GM18951 (cell line): ENCODE data around the gene C6orf89.
"Not testable (repeated sequence)": the region's sequence is repeated elsewhere in the genome, so short reads cannot be mapped to it uniquely, and the experiment has no call there.

Experiments
- POLR2A ChIP-seq: IDR thresholded peaks from 4 replicates; pipeline ENCODE4 v1.6.1; 2011; ENCODE audit warnings: mild to moderate bottlenecking; ENCODE audit not compliant: insufficient read length, insufficient read depth; ENCODE audit errors: extremely low read depth
- in situ Hi-C: fragments of 300-500 bp; cut with MboI; formaldehyde crosslinking; loops from one replicate; pipeline ENCODE4 v1.12.0; 2022; ENCODE audit warnings: low sequenced_read_pairs, mixed read lengths, inconsistent platforms; ENCODE audit not compliant: unreplicated experiment

Gene C6orf89

DNA sequence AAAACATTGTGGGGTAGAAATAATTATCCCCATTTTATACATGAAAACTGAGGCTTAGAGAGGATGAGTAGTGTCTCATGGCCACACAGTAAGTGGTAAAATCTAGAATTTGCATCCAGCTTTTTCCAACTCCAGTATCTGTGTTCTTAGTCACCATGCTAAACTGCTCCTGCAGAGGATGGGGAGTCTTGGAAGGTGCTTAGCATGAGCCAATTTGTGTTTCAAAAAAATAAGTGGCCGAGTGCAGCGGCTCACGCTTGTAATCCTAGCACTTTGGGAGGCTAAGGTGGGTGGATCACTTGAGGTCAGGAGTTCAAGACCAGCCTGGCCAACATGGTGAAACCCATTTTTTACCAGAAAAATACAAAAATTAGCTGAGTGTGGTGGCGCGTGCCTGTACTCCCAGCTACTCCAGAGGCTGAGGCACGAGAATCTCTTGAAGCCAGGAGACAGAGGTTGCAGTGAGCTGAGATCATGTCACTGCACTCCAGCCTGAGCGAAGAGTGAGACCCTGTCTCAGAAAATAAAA, 2.4 kb downstream of the C6orf89 start:
- no peak for TF ChIP-seq POLR2A
- in situ Hi-C loops = no loop called here

DNA sequence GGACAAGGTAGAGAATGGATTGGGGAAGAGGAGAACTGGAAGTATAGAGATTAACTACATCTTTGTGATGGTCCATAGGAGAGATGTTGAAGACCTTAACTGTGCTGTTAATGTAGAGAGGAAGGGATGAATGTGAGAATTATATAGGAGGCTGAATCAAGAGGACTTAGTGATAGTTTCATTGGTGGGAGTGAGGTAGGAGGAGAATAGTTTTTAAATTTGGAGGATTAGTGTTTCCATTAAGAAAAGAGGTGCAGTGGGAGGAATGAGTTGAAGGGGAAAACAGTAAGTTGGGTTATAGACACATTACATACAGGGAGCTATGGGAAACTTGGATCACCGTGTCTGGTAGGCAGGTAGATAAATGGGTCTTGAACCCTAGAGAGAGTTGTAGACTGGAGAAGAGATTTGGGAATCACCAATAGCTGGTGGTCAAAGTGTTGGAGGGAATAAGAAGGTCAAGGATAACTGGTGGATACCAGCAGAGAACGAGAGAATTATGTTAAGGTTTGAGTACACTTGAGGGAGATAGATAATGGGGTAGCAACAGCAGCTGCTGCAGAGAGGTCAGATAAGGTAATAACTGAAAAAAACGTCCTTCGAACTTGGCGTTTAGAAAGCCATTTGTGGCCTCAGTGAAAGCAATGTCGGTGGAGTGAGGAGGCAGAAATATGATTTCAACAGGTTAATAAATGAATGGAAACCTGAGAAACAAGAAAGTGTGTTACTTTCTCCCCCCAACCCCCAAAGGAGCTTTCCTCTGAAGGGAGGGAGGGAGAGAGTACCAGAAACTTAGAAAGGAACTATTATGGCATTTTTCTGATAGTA, 3.1 kb downstream of the C6orf89 start:
- in situ Hi-C loops = no loop called here

GRCh38 chr6:36890112-36890663, 4.4 kb downstream of the C6orf89 start:
- in situ Hi-C loops = no loop called here
- TF ChIP-seq POLR2A = no peak

More for the DNA sequence above, 3.1 kb downstream of the C6orf89 start:
- TF ChIP-seq POLR2A = no peak

- in situ Hi-C loops = not testable (repeated sequence)
Measured at GRCh38 chr6:36891153-36891552, 5.4 kb downstream of the C6orf89 start.

GRCh38 chr6:36893976-36894932, 8.5 kb downstream of the C6orf89 start:
- TF ChIP-seq POLR2A = no peak
- in situ Hi-C loops = no loop called here

- no peak for TF ChIP-seq POLR2A
- in situ Hi-C loops = no loop called here
Measured at GRCh38 chr6:36897609-36898008, 11.9 kb downstream of the C6orf89 start.

DNA sequence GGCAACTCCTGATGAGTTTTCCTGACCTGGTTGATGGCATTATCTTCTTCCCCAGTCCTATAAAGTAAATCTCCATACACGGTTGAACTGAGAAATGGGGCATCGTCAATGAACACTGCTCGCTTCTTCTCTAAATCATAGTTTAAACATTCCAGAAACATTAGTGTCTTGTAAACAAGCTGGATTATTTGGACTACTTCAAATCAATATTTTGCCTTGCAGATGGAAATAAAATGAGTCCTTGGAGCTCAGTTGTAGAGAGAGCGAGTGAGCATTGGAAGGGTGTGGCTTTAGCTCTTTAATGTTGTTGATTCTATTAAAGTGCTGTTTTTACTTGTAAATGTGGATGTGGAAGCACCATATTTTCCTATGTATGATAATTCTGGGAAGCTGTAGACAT, 18.4 kb downstream of the C6orf89 start:
- no peak for TF ChIP-seq POLR2A
- in situ Hi-C loops = no loop called here

- in situ Hi-C loops = no loop called here
- no peak for TF ChIP-seq POLR2A
Measured at GRCh38 chr6:36904851-36905393, 19.2 kb downstream of the C6orf89 start.

DNA sequence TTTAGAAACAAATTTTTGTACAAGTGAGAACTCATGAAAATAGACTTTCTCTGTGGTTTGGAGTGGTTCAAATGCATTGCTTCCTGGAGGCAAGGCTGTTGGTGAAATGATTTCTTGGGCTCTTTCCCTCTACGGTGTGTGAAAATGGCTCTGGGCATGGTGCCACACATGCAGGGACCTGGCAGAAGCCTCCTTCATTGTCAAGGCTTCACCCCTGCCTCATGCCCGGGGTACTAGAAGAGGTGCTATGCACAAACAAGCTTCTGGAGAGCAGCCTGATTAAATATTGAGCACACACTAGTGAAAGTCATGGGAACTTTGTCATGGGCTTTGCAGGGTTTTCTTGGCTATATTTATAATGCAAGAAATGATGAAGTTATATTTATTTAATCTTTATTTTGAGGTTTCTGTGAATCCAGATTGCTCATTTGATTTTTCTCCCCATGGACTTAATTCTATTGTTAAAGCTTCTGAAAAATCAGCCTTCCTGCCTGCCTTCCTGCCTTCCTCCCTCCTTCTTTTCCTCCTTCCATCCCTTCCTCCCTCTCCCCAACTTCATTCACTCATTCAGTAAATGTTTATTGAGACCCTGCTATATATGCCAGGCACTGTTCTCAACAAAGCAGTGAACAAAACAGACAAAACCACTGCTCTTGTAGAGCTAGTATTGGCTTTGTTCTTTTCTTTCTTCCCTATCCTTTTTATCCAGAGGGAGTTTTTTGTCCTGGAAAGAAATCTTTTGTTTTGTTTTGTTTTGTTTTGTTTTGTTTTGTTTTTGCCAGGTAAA, 21.0 kb downstream of the C6orf89 start:
- no peak for TF ChIP-seq POLR2A
- in situ Hi-C loops = no loop called here

DNA sequence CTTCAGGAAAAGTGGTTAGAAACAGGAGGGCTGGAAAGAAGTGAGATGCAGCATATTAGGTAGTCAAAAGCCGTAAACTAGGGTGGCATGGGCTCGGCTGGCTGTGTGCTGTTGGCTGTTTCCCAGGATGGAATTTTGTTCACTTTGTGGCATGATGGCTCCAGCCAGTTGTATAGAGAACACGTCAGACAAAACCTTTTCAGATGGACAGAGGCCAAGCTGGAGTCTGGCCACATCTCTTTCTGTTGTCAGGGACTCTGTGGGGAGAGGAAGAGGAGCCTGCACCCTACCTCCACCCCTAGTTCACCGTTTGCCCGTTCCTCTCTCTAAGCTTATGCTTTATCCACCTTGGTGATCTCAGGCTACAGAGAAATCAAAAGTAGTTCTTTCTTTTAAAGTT, 22.0 kb downstream of the C6orf89 start:
- TF ChIP-seq POLR2A = no peak
- in situ Hi-C loops = no loop called here

DNA sequence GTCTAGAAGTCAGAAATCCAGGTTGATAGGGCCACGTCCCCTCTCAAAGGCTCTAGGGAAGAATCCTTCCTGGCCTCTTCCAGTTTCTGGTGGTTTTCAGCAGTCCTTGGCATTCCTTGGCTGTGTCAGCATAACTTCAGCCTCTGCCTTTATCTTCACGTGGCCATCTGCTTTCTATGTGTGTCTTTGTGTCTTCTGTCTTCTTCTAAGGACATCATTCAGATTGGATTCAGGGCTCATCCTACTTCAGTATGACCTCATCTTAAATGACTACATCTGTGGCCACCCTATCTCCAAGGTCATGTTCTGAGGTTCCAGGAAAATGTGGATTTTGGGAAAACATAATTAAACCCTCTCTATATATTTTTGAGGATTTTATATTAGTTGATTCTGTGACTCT, 23.0 kb downstream of the C6orf89 start:
- TF ChIP-seq POLR2A = no peak
- in situ Hi-C loops = no loop called here

- in situ Hi-C loops = no loop called here
- TF ChIP-seq POLR2A = no peak
Measured at GRCh38 chr6:36912030-36912454, 26.3 kb downstream of the C6orf89 start.
